Hematopoietic multipotent progenitor cell treated with erythropoietin and hydrocortisone succinate and interleukin-3 and kit ligand, for 17 days (in vitro differentiated cells): Measurements from ENCODE around the gene PTGES2.

ENCODE experiments used
- DNase-seq: peaks from one replicate; pipeline ENCODE4 v3.0.0-alpha.2; 2015; ENCODE audit warnings: low spot score

The PTGES2 gene

DNA sequence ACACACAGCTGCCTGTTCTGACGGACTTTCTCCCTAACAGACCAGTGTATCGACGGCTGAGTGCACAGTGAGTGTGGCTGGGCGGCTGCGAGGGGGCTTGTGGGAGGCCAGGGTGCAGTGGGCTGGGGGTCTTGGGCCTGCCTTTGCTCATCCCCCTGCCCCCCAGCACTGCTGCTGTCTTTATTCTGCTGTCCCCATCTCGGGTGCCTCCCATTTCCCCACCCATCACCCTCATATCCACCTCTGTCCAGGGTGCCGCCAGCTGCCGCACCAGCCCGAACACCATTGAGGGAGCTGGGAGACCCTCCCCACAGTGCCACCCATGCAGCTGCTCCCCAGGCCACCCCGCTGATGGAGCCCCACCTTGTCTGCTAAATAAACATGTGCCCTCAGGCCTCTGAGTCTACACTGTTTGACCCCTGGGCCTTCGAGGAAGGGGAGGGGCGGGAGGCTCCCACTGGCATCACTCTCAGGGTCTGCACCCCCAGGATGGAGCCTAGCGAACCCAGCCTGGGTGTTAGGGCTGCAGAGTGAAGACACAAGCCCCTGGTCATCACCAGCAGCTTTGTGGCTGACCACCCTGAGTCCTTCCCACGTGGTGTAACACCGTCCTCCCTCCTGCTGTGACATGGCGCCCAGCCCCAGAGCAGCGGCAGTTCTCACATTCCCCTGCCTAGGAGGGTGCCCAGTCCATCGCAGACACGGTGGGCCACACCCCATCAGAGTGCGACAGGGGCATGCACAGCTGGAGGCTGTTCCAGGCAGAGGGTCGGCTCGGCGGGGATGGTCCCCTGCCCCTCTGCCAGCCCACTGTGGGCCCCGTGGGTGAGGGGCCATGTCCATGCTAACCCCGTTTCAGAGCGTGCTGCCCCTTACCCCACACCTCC lies 25.8 kb upstream of the PTGES2 start:
- no peak for DNase-seq

DNA sequence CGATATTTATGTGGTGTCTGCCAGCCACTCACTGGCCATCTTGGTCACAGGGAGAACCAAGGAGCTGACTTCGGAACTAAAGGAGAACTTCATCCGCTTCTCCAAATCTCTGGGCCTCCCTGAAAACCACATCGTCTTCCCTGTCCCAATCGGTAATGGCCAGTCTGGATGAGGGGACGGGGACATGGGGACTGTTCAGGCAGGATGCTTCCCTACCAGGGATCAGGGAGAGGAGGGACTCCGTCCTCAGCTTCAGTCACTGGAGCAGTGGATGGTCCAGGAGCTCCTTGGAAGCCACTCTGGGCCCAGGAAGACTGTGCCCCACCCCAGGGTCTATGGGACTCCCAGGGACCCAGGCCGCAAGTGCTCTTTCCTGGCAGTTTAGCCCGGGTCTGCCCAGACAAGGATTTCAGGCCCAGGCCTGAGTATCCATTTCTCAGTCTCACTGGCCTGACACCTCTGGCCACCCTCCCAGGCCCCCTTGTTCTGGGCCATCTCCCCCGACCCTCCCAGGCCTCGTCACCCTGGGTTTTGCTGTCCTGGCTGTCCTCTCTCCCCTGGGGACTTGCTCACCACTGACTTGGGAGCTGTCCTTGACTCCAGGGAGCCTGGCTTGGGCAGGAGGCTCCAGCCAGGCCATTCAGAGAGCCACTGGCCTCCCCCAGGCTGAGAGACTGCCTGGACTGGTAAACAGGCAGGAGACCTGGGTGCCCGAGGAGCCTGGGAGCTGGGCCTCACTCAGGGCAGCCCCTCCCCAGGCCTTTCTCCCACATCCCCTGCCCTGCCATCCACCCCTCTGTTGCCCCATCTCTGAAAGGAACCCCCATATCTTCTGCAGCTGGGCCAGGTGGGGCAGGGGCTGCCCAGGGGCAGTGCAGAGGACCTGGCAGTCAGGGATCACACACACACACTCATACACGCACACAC lies 24.9 kb upstream of the PTGES2 start:
- DNase-seq = no peak

DNA sequence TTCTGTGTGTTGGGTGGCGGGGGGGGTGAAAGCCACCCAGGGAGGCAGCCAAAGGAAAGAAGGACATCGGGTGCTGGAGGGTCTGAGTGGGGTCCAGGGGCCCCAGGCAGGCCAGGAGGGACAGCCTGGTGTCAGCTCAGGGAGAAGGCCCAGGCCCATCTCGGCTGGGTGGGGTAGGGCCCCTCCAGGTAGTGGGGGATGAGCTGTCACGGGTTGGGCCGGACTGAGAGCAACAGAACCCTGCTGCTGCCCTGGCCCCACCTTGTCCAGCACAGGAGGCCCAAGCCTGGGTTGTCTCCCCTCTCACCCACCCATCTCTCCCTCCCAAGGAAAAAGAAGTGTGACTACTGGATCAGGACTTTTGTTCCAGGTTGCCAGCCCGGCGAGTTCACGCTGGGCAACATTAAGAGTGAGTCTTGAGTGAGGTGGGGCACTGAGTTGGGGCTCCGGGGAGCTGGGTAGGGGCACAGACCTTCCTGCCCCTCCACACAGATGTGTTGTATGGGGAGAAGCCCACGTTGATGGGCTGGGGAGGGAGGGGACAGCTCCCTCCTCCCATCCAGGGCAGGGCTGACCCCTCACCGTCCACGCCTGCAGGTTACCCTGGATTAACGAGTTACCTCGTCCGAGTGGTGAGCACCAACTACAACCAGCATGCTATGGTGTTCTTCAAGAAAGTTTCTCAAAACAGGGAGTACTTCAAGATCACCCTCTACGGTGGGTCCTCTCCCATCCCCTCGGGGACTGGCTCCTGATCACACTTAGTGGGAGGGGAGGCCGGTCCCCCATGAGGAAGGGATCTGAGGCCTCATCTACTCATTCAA lies 24.0 kb upstream of the PTGES2 start:
- no peak for DNase-seq

DNA sequence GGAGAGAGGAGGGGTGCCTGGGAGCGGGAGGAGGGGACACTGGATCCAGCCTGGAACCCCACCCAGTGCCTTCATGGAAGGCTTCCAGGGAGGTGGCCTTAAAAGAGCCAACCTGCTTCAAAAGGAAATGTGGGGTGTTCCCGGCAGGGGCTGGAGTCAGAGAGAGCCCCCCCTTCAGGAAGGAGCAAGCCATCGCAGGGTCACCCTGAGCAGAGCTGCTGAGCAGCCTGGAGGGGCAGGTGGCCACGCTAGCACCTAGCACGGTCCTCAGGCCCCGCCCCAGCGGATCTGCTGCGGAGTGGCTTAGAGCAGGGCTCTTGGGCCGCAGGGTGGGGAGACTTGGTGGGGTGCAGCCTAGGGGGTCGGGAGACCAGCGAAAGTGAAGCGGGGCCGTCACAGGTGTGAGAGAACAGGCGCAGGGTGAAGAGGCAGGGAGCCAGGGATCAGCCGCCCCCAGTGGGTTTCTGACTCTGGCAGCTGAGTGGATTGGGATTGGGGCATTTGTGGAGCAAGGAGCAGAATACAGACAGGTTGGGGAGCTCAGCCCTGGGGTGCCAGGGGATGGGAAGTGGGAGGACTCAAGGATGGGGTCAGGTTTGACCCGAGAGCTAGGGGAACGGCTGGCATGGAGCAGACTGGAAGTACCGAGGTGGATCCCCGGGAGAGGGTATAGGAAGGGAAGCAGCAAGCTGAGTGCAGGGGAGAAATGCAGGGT lies 23.2 kb upstream of the PTGES2 start:
- peak; percentile 30 for DNase-seq

DNA sequence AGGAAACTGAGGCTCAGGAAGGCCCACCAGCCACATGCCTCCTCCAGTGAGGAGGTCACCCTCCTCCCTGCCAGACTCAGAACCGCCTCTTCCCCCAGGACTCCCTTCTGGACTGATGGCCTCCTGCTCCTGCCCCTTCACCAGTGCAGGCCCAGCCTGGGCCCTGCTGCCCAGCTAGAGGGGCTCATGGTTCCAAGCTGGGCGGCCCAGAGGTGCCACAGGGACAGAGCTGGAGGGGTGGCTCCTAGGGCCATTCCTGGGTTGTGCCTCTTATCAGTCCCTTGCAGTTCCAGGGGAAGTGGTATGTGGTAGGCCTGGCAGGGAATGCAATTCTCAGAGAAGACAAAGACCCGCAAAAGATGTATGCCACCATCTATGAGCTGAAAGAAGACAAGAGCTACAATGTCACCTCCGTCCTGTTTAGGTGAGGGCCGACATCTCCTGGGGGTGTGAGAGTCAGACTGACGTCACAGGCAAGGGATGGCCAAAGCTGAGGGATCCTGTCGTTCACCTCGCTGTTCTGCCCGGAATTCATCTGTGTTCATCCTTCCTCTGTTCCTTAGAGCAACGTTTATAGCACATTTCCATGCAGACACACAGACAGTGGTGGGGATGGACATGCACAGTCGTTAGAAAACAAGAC lies 22.5 kb upstream of the PTGES2 start:
- peak; percentile 18 for DNase-seq

DNA sequence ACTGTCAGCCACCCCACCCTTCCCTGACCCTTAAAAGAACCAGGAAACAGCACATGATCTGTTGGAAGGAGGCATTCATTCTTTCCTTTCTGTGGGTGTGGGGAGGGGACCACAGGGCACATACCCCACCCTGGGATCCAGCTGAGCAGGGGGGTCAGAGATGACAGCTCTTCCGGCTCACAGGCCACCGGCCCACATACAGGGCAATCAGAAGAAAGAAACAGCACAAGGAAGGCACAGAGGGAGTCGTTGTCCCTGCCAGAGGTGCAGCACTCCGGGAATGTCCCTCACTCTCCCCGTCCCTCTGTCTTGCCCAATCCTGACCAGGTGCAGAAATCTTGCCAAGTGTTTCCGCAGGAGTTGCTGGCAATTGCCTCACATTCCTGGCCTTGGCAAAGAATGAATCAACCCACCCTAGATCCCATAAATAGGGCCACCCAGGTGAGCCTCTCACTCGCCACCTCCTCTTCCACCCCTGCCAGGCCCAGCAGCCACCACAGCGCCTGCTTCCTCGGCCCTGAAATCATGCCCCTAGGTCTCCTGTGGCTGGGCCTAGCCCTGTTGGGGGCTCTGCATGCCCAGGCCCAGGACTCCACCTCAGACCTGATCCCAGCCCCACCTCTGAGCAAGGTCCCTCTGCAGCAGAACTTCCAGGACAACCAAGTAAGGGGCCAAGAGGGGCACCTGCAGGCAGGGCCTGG lies 21.6 kb upstream of the PTGES2 start, which contains the start of gene LCN2:
Gene LCN2 (plus strand): TSS at position 453 of the 701 bp plus-strand sequence. CDS start 73 bp downstream, at position 526.
- no peak for DNase-seq

DNA sequence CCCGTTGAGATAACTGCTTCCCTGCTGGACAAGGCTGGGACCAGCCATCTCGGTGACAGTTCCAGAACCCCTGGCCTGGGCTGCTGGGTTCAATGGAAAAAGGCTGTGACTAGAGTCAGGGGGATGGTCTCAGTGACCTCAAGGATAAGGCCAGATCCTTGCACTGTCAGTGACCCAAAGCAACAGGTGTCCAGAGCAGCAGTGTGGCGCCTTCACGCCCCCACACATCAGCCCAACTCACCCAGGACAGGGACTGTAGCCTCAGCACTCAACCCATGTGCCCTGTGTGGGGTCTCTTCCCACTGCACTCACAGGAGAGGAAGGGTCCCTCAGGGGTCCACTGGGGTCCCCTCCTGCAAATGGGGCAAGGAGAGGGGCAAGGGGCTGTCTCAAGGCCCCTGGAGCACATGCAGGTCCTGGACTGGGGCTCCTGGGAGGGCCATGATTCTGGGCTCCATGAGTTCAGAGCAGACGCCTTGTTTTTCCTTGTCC lies 21.0 kb upstream of the PTGES2 start:
- no peak for DNase-seq

DNA sequence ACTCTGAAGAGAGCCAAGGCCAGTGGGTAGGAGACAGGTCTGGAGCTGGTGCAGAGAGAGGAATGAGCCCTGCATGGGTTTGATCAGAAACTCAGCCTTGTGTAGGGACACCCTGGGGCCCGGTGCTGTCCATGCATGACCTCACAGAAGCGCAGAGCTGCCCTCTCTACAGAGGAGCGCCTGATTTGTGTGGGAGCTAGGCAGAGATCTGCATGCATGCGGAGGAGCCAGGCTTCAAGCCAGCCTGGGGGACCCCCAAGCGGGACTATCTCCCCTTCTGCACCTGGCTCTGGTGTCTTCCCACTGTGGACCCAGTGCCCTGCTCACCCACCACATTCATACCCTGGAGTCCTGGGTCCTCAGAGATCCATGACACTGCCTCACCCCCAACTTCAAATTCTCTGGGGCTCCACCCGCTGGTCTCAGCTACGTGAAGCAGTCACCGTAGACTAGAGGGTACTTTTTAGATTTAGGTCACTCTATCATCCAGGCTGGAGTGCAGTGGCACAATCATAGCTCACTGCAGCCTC lies 19.1 kb upstream of the PTGES2 start:
- no peak for DNase-seq

DNA sequence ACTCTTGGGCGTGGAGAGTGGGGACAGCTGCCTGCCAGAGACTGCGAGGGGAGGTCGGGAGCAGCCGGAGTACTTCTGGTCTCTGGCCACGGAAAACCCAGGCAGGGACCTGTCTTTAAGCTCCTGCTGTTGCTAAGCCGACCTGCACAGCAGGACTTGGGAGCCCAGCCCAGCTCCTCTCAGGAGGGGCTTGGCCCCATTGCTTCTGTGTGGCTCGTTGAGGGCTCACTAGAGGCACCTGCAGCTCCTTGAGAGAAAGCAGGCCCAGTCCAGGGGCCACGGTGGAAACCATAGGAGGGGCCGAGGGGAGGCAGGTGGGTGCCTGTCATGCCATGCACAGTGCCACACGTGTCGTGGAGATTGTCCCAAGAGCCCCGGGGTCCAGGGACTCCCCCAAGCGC lies 18.4 kb upstream of the PTGES2 start:
- no peak for DNase-seq

DNA sequence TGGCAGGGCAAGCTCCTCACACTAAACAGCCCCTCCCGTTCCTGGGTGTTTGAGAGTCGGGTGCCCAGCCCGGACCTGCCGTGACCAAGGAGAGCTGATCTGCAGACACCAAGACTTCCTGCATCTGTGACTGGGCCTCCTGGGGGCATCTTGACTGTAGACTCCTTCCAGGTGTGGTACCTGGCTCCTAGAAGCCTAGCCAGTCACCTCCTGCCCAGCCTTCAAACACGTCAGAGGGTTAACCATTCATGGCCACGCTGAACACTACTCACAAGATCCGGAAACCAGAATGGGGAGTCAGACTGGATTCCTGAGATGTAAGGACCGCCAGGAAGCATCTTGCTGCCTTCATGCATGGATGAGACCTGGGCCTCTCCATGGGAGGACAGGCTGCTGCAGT lies 18.0 kb upstream of the PTGES2 start:
- no peak for DNase-seq

DNA sequence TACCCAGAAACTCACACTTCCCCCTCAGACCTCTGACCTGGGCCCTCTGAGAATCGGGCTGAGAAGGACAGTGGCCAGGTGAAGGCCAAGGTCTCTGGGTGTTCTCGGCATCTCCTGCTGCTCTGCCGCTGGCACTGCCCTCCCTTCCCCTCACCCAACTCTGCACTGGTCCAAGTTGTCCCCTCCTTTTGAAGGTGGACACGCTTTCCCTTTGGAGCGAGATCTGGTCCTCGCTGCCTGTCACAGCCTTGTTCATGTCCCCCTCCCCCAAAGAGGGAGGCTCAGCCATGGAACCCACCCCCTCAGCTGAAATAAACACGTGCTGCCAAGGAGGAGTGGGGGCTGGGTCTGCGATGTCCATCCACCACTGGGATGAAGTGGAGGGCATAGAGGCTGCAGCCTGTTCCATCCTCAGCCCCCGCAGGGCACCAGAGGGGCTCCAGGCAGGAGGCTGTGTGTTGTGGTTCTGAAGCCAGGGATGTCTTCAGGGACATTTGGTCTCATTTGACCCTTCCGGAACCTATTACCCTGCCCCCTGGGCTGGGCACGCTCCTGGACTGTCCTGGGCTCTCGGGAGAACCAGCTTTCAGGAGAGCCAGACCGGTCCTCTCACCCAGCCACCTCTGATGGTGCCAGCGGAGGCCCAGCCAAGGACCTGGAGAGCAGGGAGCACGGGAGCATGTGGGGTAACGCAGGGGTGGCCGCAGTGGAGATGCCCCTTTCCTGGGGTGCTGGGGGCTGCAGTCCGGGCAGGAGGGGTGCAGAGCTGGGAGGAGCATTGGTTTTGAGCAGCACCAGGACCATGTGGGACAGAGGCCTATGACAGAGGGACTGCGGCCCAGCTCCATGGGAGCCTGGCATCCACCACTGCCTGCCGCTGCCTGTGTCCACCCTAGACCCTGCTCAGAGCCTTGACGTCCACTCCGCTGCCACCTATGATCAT lies 17.0 kb upstream of the PTGES2 start:
- no peak for DNase-seq

DNA sequence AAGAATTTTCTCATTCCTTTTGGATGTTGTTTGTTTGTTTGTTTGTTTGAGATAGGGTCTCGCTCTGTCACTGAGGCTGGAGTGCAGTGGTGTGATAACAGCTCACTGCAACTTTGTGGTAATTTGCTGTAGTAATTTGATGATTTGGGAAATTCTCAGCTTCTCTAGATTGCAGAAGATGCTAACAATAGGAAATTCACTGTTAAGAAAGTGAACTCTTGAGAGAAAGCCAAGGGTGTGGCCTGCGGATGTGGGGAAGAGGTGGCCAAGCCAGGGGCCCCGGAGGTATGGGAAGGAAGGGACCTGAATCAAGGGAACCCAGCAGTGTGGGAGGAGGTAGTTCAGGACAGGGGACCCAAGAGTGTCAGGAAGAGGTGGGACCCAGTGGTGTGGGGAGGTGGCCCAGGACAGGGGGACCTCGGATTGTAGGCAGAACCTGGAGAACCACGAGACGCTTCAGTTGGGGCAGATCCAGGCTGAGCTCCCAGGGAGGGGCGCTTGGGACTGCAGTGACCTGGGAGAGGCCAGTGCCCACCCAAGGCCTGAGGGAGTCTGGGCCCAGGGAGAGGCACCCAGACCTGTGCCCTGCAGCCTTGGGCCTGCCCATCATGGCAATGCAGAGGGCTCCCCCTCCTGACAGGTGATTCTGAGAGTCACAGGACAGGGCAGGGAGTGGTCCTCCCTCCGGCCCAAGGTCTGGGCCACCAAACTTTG lies 16.2 kb upstream of the PTGES2 start:
- DNase-seq = no peak

DNA sequence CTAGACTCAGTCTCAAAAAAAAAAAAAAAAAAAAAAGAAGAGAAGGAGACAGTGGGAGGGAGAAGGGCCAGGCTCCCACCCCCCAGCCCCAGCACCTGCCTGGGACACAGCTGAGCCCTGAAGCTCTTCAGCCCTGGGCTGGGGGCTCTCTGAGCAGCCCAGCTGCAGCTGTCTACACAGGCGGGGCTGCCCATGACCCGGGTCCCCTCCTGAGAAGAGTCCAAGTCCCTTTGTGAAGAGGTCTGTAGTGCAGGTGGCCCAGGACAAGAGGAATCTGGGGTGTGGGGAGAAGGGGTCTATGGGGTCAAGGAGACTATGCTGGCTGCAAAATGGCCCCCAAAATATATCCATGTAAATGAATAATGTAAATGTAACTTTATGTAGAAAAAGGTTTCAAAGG lies 15.1 kb upstream of the PTGES2 start:
- DNase-seq = no peak

DNA sequence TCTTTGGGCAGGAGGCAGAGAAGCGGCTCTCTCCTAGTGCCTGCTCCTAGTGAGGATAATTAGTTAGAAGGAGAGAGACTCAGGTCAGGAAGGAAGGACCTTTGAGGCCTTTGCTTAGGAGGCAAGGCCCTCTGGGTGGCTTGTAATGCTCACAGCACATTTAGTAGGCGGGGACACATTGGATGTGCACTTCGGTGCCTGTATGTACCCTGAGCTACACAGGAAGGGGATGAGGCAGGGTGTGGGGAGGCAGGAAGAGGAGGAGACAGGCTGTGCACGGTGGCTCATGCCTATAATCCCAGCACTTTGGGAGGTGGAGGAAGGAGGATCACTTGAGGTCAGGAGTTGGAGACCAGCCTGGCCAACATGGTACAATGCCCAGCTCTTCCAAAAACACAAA lies 14.5 kb upstream of the PTGES2 start:
- no peak for DNase-seq

DNA sequence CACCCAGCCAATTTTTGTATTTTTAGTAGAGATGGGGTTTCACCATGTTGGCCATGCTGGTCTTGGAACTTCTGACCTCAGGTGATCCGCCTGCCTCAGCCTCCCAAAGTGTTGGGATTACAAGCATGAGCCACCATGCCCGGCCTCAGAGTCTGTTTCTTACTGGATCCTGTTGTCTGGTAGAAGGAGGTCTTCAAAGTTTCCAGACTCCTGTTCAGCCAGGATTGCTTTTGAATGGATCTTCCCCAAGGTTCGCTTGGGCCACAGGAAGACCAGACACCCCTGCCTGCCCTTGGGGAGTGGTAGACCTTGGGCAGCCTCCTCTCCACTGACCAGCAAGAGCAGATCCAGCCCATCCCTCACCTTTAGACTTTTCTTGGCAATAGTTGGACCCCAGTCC lies 14.1 kb upstream of the PTGES2 start:
- no peak for DNase-seq

DNA sequence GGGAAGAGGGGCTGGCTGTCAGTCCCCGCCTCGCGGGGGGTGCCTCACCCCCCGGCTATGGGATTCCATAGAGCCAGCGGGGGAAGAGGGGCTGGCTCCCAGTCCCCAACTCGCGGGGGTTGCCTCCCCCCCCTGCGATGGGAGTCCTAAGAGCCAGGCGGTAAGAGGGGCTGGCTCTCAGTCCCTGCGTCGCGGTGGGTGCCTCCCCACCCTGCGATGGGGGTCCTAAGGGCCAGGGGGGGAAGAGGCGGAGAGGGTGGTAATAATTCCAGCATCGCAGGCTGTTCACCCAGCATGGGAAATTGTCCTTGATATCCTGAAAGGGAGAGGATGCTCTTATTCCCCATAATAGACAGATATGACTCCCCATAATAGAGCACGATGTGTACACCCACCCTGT lies 12.1 kb upstream of the PTGES2 start:
- no peak for DNase-seq

DNA sequence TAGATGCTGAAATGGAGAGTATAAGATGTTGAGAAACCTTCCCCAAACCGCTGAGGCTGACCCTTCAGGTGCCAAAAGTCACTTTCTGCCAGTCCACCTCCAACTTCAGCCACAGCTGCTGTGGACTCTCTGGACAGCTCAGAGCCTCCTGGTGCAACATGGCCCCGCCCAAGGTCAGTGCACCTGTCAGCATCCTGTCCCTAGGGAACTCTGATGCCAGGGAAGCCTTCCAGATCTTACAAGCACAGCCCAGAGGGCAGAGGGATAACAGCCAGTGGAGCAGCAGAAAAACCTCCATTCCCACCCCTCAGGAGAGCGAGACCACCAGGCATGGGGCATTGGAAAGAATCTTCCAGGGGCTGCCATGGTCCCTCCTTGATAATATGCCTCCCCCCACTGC lies 10.5 kb upstream of the PTGES2 start:
- DNase-seq = no peak
